Testis (tissue), 2 donors: ENCODE measurements around the gene TLE4.

Experiments used
- POLR2A ChIP-seq: fragments of 450-650 bp; IDR thresholded peaks from one replicate; pipeline ENCODE4 v1.6.1; 2017; ENCODE audit warnings: antibody characterized with exemption, mild to moderate bottlenecking, moderate library complexity
- TF ChIP-seq, protein P1 (sequence below), 3 experiments: fragments of 450-650 bp in 2 of 3; fragments of 200-600 bp in 1 of 3; sonication (generic) in 1 of 3; IDR thresholded peaks; one replicate each; pipeline ENCODE4 v1.5.1; 2016 to 2019; ENCODE audit warnings: antibody characterized with exemption in 3 of 3, mild to moderate bottlenecking in 2 of 3, moderate library complexity in 1 of 3

DNA sequence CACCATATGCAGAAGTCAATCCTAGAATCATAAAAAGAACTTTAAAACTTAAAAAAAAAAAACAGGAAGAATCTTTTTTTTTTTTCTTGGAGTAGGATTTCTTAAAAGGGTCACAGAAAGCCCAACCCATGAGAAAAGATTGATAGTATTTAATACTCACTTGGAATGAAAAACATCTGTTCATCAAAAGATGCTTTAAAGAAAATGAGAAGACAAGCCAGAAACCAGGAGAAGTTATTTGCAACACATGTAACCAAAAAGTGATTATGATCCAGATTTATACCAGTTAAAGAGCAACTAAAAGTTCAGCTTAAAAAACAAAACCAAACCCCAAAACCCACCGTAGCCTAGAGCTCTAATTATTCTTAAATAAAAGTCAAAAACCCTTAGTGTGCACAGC, 69.3 kb downstream of the TLE4 start:
- TF ChIP-seq, protein P1, sequence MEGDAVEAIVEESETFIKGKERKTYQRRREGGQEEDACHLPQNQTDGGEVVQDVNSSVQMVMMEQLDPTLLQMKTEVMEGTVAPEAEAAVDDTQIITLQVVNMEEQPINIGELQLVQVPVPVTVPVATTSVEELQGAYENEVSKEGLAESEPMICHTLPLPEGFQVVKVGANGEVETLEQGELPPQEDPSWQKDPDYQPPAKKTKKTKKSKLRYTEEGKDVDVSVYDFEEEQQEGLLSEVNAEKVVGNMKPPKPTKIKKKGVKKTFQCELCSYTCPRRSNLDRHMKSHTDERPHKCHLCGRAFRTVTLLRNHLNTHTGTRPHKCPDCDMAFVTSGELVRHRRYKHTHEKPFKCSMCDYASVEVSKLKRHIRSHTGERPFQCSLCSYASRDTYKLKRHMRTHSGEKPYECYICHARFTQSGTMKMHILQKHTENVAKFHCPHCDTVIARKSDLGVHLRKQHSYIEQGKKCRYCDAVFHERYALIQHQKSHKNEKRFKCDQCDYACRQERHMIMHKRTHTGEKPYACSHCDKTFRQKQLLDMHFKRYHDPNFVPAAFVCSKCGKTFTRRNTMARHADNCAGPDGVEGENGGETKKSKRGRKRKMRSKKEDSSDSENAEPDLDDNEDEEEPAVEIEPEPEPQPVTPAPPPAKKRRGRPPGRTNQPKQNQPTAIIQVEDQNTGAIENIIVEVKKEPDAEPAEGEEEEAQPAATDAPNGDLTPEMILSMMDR (IDR thresholded peaks at IDR 0.05), result no peak
- no peak for TF ChIP-seq POLR2A
